Spleen (tissue), 11 donors: ENCODE data around the gene ROR1. TPM values are rescaled to one million over a fixed set of nuclear protein-coding genes. Genes with fewer than 3 reads are reported as not detected.

ENCODE experiments used
- DNase-seq: peaks from one replicate; pipeline ENCODE4 v3.0.0-alpha.2; 2020
- H3K27ac ChIP-seq, 8 donors: fragments of 200-600 bp; sonication (generic) in 7 of 8; 1 replicate in 4 of 8; 2 replicates in 4 of 8; pipeline versions ENCODE4 v1.5.0 to v1.8.0; 2016 to 2021; ENCODE audit warnings: inconsistent platforms in 4 of 8, mild to moderate bottlenecking in 4 of 8, moderate library complexity in 1 of 8
- H3K27me3 ChIP-seq, 7 donors: fragments of 200-600 bp; sonication (generic) in 6 of 7; replicated peaks in 1 of 7; 1 replicate in 4 of 7; 2 replicates in 3 of 7; pipeline versions ENCODE4 v1.5.0 to v1.8.0; 2016 to 2021; ENCODE audit warnings: inconsistent platforms in 3 of 7, mild to moderate bottlenecking in 1 of 7
- H3K36me3 ChIP-seq, 6 donors: fragments of 200-600 bp; sonication (generic) in 5 of 6; 1 replicate in 4 of 6; 2 replicates in 2 of 6; pipeline versions ENCODE4 v1.5.0 to v1.8.0; 2016 to 2021; ENCODE audit warnings: inconsistent platforms in 2 of 6
- H3K4me1 ChIP-seq, 6 donors: fragments of 200-600 bp; sonication (generic) in 5 of 6; 1 replicate in 3 of 6; 2 replicates in 3 of 6; pipeline versions ENCODE4 v1.5.0 to v1.8.0; 2016 to 2021; ENCODE audit warnings: inconsistent platforms in 3 of 6
- H3K4me3 ChIP-seq, 8 donors: fragments of 200-600 bp; sonication (generic) in 7 of 8; 1 replicate in 4 of 8; 2 replicates in 4 of 8; pipeline versions ENCODE4 v1.5.0 to v1.8.0; 2016 to 2021; ENCODE audit warnings: inconsistent platforms in 4 of 8, mild to moderate bottlenecking in 4 of 8, moderate library complexity in 2 of 8
- H3K9me3 ChIP-seq, 8 donors: fragments of 200-600 bp; sonication (generic) in 7 of 8; 1 replicate in 4 of 8; 2 replicates in 4 of 8; pipeline versions ENCODE4 v1.5.0 to v1.8.0; 2016 to 2021; ENCODE audit warnings: inconsistent platforms in 4 of 8
- CTCF ChIP-seq, 11 experiments: fragments of 200-600 bp in 7 of 11; fragments of 450-650 bp in 4 of 11; sonication (generic) in 4 of 11; IDR thresholded peaks in 8 of 11; conservative IDR thresholded peaks in 3 of 11; 1 replicate in 7 of 11; 2 replicates in 4 of 11; pipeline versions ENCODE4 v1.4.0 to v1.8.0; 2016 to 2021; ENCODE audit warnings: antibody characterized with exemption in 11 of 11, inconsistent platforms in 4 of 11, mild to moderate bottlenecking in 1 of 11
- POLR2A ChIP-seq, 3 donors: fragments of 450-650 bp; IDR thresholded peaks; one replicate each; pipeline ENCODE4 v1.5.1; 2017; ENCODE audit warnings: antibody characterized with exemption in 3 of 3, mild to moderate bottlenecking in 1 of 3
- POLR2AphosphoS5 ChIP-seq, 3 donors: sonication (generic); formaldehyde crosslinking; IDR thresholded peaks; one replicate each; pipeline ENCODE4 v1.5.1; 2017; ENCODE audit warnings: antibody characterized with exemption in 3 of 3
- WGBS, 5 donors: extraction: QIAGEN DNeasy Blood & Tissue Kit in 3 of 5; methylation state at CpG; one replicate each; pipeline versions ENCODE4 v1.1.5 to v1.1.7; 2013 to 2018; 5-methylcytosine and 5-hydroxymethylcytosine counted together
- intact Hi-C: fragments of 100-400 bp; cut with DNase I; formaldehyde crosslinking; loops from one replicate; pipeline ENCODE4 v1.15.0; 2023; ENCODE audit warnings: low total_unique reads
- polyA plus RNA-seq, 3 donors: library from polyadenylated mRNA; stranded (reverse); fragments of 200-250 nt; gene quantifications; one replicate each; pipeline ENCODE4 v1.2.1, GENCODE V29; 2013
- total RNA-seq, 7 donors: library from RNA; depleted of rRNA in 3 of 7; stranded (reverse); fragments of >200 nt in 3 of 7; fragmentation: NEBNext Ultra II Directional in 4 of 7; extraction: Animal tissue kit (Norgen Biotek cat#: 25700) in 4 of 7; gene quantifications; one replicate each; pipeline versions ENCODE4 v1.1.0 to v1.2.1, GENCODE V29; 2016 to 2021
- donor health status: healthy with polysubstance abuse.
- donor health status: DM: no; HTN: no; CAD: no; lungs with moderate emphysema.
- donor health status: DM: no; HTN: no; CAD: no.
- donor health status: Bipolar disorder and iron deficiency.
- donor health status: healthy.
- donor health status: DM: no; HTN: no; CAD: no.
- donor health status: DM: yes; HTN: yes; CAD: no.

ROR1 gene
- total and polyA plus RNA-seq, 10 donors: 0.43 to 12.3 (median 6.4) TPM

- intact Hi-C loops: no loop called here
- 73 to 95% (median 81%) methylated on average over 4 of the region's 4 CpGs for WGBS, 5 donors
- no peaks in the 10 kb centered on the region for H3K9me3 ChIP-seq
- no peak overlapping the region for H3K4me3 ChIP-seq
- TF ChIP-seq CTCF (IDR thresholded peaks at IDR 0.05 in 8 of 11, conservative IDR thresholded peaks at IDR 0.05 in 3 of 11) (no peak), POLR2A (IDR thresholded peaks at IDR 0.05) (no peak), POLR2AphosphoS5 (IDR thresholded peaks at IDR 0.05) (no peak)
- H3K27ac ChIP-seq: no peak overlapping the region
- H3K4me1 ChIP-seq: no peaks in the 10 kb centered on the region
- no peaks in the 10 kb centered on the region for H3K27me3 ChIP-seq
- no peak for DNase-seq
- H3K36me3 ChIP-seq: no peaks in the 10 kb centered on the region
Measured at GRCh38 chr1:64150266-64150665, 376.4 kb downstream of the ROR1 start.

DNA sequence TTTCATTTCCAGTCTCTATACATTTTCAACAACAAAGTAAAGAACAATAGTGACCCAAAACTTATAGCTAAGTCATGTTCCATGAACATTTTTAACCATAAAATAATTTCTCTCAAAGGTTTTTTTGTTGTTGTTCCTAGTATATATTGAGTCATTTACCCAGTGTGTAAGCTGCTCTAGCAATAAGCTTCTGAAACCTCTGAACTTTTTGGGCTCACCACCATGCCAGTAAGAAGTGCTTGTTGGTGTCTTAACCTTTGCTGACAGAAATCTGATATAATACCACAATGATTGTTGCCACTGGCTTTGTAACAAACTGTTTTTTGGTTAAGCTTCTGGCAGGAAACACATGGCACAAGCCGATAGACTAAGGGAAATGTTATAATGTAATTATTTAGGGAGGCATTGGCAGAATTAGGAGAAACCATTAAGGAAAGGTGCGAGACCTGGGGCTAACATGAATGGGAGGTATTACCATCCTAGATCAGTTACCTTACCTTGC is 377.0 kb downstream of the ROR1 start:
- Histone ChIP-seq H3K36me3 (no peaks in the 10 kb centered on the region), H3K27ac (no peak overlapping the region), H3K27me3 (no peaks in the 10 kb centered on the region), H3K9me3 (no peaks in the 10 kb centered on the region), H3K4me1 (no peaks in the 10 kb centered on the region), H3K4me3 (no peak overlapping the region)
- intact Hi-C loops: no loop called here
- DNase-seq: no peak
- no peak for TF ChIP-seq POLR2A (IDR thresholded peaks at IDR 0.05)
- no peak for TF ChIP-seq CTCF (IDR thresholded peaks at IDR 0.05 in 8 of 11, conservative IDR thresholded peaks at IDR 0.05 in 3 of 11)
- no peak for TF ChIP-seq POLR2AphosphoS5 (IDR thresholded peaks at IDR 0.05)
- WGBS, 5 donors: 59 to 75% (median 65%) methylated on average over 2 of the region's 2 CpGs

GRCh38 chr1:64155278-64155677 is 381.5 kb downstream of the ROR1 start:
- Histone ChIP-seq H3K4me1 (no peaks in the 10 kb centered on the region), H3K9me3 (no peaks in the 10 kb centered on the region), H3K36me3 (peaks cover 0 to 8% (median 0%) of the 10 kb centered on the region in 6 donors), H3K4me3 (no peak overlapping the region), H3K27ac (no peak overlapping the region), H3K27me3 (no peaks in the 10 kb centered on the region)
- no peak for TF ChIP-seq CTCF (IDR thresholded peaks at IDR 0.05 in 8 of 11, conservative IDR thresholded peaks at IDR 0.05 in 3 of 11)
- DNase-seq: no peak
- intact Hi-C loops: no loop called here
- WGBS, 5 donors: 67 to 86% (median 73%) methylated on average over 1 of the region's 1 CpG

- no peak overlapping the region for H3K4me3 ChIP-seq
- WGBS, 5 donors: 83 to 92% (median 84%) methylated on average over 1 of the region's 1 CpG
- no peaks in the 10 kb centered on the region for H3K27me3 ChIP-seq
- intact Hi-C loops: no loop called here
- TF ChIP-seq POLR2A (IDR thresholded peaks at IDR 0.05): no peak
- no peak for TF ChIP-seq CTCF (IDR thresholded peaks at IDR 0.05 in 8 of 11, conservative IDR thresholded peaks at IDR 0.05 in 3 of 11)
- TF ChIP-seq POLR2AphosphoS5 (IDR thresholded peaks at IDR 0.05): no peak
- H3K4me1 ChIP-seq: no peaks in the 10 kb centered on the region
- DNase-seq: no peak
- no peak overlapping the region for H3K27ac ChIP-seq
- peaks cover 0 to 8% (median 0%) of the 10 kb centered on the region in 6 donors for H3K36me3 ChIP-seq
- H3K9me3 ChIP-seq: no peaks in the 10 kb centered on the region
Measured at GRCh38 chr1:64161357-64161941, 387.6 kb downstream of the ROR1 start.
